Stimulated activated CD8-positive, alpha-beta memory T cell treated with anti-CD3 and anti-CD28 coated beads, Interleukin-4, amount 100 ng/mL, for 1 hour (primary cell): ENCODE measurements around the gene PSPN.
"Not testable (repeated sequence)": the region's sequence is repeated elsewhere in the genome, so short reads cannot be mapped to it uniquely, and the experiment has no call there.

Experiments used
- DNase-seq, 2 donors: peaks; one replicate each; pipeline ENCODE4 v3.0.0-alpha.2; 2020; ENCODE audit warnings: low read depth in 2 of 2, low spot score in 1 of 2

Gene PSPN

DNA sequence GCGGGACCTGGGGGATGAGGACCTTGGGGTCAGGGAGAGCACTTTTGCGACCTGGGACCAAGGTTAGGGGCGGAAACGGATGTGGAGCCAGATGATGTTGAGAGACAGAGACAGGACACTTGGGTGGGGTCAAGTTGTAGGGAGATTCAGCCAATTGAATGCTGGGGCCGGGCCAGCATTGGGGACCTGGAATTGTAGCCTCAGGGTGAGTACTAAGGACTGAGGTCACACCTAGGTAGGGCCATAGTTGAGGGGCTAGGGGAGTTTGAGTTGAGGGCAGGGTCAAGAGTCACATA is 2.0 kb downstream of the PSPN start:
- no peak for DNase-seq

DNA sequence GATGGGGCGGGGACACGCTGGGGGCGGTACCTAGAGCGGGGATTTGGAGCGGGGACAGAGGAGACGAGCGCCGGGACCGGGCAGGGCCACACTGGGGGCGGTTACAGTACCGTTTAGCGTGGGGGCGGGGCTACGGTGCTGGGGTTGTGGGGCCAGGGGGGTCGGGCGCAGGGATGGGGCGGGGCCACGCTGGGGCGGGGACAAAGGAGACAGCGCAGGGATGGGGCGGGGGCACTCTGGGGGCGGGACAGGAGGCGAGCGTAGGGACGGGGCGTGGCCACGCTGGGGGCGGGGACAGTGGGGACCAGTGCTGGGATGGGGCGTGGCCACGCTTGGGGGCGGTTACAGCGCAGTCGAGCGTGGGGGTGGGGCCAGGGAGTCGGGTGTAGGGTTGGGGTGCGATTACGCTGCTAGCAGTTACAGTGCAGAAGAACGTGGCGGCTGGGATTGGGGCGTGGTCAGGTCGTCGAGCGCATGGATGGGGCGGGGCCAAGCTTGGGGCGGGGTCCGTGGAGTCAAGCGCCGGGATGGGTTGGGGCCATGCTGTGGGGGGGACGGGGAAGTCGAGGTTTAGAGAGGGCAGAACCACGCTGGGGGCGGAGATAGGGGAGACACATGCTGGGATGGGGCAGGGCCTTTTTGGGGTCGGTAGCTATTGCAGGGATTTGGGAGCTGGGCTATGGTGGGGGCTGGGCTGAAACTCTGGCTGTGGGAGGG is 2.5 kb downstream of the PSPN start:
- DNase-seq = peak; percentile 95 to 96

DNA sequence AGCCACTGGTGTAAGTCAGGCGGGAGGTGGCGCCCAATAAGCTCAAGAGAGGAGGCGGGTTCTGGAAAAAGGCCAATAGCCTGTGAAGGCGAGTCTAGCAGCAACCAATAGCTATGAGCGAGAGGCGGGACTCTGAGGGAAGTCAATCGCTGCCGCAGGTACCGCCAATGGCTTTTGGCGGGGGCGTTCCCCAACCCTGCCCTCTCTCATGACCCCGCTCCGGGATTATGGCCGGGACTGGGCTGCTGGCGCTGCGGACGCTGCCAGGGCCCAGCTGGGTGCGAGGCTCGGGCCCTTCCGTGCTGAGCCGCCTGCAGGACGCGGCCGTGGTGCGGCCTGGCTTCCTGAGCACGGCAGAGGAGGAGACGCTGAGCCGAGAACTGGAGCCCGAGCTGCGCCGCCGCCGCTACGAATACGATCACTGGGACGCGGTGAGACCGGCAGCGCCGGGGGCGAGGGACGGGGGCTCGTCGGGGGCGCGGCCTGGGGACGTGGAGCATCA is 3.1 kb downstream of the PSPN start, which contains the start of gene ALKBH7:
Gene ALKBH7 (plus strand): TSS at position 201 of the 502 bp plus-strand sequence. CDS start 27 bp downstream, at position 228.
- DNase-seq = peak; percentile 86 to 92

DNA sequence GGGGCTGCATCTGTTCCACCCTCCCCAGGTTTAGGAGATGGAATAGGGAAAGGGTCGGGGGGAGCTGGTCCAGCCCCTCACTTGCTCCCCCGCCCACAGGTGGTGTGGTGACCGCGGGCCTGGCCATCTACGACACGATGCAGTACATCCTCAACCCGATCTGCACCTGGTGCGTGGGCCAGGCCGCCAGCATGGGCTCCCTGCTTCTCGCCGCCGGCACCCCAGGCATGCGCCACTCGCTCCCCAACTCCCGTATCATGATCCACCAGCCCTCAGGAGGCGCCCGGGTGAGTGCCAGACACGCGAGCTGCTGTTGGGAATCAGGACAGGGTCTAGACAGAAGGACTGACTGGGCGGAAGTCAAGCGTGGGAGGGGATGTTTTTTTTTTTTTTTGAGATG is 11.4 kb downstream of the PSPN start:
- DNase-seq = no peak

DNA sequence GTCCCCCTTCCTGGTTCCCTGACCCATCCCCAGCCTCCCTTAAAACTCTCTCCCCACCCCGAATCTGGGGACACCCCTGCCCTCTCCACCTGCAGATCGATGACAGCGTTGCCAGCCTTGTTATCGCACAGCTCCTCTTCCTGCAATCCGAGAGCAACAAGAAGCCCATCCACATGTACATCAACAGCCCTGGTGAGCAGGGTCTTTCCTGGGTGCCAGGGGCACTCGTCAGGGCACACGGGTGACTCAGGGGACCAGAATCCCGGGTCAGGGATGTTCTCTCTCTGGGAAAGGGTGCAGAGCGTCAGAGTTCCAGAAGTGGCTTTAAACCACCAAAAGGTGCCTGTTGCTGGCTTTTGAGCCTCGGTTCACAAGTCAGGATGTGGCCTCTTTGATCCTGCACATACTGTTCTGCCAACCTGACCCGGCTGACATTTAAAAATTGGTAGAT is 13.4 kb downstream of the PSPN start:
- DNase-seq = no peak

DNA sequence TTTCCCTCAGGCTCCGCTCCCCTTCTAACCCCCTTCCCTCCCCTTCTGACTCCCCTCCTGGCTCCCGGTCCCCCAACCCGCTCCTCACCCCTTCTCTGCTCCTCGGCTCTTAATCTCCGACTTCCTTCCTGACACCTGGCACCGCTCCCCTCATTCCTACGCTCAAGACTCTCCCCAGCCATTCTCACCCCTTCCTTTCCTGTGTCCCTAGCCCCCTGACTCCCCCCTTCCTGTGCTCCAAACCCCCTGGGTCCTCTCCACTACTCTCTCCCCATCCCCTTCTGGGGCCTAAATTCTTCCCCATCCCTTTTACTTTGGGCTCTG is 13.7 kb downstream of the PSPN start:
- DNase-seq = no peak

DNA sequence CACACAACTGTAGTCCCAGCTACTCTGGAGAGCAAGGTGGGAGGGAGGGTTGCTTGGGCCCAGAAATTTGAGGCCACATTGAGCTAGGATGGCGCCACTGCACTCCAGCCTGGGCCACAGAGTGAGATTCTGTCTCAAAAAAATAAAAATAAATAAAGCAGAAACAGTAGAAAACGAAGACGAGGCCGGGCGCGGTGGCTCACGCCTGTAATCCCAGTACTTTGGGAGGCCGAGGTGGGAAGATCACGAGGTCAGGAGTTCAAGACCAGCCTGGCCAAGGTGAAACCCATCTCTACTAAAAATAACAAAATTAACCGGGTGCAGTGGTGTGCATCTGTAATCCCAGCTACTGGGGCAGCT is 14.9 kb downstream of the PSPN start:
- not testable (repeated sequence) for DNase-seq

DNA sequence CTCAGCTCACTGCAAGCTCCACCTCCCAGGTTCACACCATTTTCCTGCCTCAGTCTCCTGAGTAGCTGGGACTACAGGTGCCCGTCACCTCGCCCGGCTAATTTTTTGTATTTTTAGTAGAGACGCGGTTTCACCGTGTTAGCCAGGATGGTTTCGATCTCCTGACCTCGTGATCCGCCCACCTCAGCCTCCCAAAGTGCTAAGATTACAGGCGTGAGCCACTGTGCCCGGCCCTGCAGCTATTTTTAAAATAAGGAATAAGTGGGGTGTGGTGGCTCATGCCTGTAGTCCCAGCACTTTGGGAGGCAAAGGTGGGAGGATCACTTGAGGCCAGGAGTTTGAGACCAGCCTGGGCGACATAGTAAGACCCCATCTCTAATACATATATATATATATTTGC is 15.3 kb downstream of the PSPN start:
- DNase-seq = not testable (repeated sequence)

DNA sequence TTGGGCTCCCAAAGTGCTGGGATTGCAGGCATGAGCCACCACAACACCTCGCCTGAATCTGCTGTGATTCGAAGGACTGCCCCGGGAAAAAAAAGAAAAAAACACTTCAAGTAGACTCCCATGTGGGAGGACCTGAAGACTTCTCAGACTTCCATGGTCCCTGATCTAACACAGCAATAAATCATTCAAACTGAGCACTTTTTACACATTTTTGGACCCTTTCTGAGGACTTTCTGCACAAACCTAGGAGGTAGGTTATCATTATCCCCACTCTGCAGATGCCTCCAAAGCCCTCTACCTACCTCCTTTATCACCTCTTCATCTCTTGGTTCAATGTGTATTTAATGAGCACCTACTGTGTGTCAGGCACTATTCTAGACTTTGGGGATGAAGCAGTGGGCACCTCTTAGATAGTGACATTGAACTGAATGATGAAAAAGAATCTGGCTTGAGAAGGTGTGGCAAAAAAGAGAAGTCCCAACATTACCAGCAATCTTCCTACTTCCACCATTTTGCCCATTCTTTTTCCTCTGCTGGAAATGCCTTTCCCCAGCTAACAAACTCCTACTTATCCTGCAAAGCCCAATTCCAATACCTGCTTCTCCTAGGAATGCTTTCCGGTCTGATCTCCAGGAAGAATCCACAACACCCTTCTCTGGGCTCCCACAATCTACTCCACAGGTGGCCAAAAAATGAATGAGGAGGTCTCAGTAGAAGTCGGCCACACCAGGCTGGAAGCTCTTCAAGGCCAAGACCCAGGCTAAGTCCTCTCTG is 16.0 kb downstream of the PSPN start:
- DNase-seq = no peak

DNA sequence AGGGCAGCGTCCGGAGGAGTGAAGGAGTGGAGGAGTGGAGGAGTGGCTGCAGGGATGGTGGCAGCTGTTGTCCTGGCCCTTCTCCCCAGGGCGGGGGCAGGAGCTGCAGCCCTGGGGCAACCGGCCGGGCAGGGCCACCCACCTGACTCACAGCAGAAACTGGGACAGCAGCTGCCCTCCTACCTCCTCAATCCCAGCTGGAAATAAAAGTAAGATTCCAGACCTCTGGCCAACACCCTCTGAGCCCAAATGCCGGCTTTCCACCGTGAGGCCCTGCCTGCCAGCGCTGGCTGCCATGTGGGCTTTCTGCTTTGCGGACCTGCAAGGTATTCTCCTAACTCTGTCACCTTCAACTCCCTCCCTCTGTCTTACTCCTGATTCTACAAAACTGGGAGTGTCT is 17.7 kb downstream of the PSPN start:
- DNase-seq = no peak

DNA sequence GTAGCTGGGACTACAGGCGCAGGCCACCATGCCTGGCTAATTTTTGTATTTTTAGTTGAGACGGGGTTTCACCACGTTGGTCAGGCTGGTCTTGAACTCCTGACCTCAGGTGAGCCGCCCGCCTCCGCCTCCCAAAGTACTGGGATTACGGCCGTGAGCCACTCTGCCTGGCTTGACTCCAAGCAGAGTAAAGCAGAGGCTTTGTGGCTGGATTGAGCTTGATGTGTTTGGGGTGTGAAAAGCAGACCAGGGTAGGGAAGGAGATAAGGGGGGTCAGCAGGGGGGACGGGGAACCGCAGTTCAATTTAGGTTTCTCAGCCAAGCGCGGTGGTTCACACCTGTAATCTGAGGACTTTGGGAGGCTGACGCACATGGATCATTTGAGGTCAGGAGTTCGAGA is 18.6 kb downstream of the PSPN start:
- DNase-seq = no peak

DNA sequence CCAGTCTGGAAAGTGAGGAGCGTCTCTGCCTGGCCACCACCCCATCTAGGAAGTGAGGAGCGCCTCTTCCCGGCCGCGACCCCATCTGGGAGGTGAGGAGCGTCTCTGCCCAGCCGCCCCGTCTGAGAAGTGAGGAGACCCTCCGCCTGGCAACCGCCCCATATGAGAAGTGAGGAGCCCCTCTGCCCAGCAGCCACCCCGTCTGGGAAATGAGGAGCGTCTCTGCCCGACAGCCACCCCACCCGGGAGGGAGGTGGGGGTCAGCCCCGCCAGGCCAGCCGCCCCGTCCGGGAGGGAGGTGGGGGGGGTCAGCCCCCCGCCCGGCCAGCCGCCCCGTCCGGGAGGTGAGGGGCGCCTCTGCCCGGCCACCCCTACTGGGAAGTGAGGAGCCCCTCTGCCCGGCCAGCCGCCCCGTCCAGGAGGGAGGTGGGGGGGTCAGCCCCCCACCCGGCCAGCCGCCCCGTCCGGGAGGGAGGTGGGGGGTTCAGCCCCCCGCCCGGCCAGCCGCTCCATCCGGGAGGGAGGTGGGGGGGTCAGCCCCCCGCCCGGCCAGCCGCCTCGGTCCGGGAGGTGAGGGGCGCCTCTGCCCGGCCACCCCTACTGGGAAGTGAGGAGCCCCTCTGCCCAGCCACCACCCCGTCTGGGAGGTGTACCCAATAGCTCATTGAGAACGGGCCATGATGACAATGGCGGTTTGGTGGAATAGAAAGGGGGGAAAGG is 20.3 kb downstream of the PSPN start:
- not testable (repeated sequence) for DNase-seq

DNA sequence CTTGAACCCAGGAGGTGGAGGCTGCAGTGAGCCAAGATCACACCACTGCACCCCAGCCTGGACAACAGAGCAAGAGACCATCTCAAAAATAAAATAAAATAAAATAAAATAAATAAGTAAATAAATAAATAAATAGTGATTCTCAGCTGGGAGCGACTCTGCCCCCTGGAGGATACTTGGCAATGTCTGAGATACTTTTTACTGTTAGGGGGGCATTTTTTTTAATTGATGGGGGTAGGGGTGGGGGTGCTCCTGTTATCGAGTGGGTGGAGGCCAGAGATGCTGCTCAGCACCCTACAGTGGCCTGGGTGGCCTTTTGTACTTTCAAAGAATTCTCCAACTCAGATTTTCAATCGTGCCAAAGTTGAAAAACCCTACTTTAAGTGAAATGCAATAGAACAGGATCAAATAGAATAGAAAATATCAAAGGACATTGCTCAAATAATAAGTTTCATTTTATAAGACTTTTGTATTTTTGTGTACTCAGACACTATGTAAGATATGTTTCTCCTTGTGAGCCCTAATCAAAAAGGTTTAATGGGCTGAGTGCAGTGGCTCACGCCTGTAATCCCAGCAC is 21.5 kb downstream of the PSPN start:
- no peak for DNase-seq

DNA sequence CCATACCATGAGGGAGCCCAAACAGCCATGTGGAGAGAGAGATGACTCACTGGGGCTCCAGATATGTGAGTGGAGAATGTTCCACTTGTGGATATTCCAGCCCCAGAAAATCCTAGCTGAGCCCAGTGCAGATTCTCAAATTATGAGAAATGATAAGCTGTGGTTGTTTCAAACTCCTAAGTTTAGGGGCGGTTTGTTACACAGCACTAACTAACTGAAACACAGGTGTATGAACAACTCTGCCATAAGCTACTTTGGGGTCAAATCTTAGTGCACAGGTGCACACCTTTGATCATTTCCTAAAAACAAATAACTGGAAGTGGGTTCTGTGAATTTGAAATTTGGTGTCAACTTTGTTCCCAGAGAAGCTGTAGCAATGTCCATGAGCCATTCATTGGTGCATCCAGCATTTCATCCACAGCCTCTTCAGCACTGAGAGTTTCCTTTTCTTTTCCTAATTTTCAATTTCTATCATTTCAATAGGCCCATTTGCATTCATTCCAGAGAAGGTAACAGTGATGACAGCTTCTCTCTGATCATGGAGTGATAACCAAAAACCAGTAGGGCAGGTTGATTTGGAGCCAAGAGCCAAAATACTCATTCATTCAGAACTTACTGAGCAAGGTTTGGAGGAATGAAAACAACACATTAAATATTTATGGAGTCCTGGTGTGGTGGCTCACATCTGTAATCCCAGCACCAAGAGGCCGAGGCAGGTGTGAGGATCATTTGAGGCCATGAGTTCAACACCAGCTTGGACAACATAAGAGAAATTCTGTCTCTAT is 23.2 kb downstream of the PSPN start:
- DNase-seq = no peak

DNA sequence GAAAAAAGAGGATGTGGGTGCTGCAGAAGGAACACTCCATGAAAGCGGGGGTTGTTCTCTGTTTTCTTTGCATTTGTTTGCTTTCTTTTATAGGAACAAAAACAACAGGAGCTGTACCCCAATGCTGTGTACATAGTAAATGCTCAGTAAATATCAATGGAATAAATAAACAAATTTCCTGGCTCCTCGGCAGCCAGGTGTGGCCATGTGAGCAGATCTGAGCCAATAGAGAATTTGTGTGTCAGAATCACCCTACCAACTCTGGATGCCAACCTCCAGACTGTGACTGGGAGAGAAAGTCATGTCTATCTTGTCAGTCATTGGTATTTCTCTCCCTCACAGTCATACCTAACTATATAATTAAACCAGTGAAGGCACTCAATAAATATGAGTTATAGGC is 25.0 kb downstream of the PSPN start:
- DNase-seq = no peak

DNA sequence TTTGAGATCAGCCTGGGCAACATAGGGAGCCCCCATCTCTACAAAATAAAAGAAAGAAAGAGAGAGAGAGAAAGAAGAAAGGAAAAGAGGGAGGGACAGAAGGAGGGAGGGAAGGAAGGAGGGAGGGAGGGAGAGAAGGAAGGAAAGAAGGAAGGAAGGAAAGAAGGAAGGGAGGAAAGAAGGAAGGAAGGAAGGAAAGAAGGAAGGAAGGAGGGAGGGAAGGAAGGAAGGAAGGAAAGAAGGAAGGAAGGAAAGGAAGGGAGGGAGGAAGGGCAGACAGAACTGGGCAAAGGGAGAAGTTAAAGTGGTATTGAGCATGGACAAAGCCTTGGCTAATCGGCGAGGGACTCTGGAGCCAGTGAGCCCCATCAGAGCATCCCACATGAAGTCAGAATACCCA is 26.5 kb downstream of the PSPN start:
- DNase-seq = not testable (repeated sequence)

DNA sequence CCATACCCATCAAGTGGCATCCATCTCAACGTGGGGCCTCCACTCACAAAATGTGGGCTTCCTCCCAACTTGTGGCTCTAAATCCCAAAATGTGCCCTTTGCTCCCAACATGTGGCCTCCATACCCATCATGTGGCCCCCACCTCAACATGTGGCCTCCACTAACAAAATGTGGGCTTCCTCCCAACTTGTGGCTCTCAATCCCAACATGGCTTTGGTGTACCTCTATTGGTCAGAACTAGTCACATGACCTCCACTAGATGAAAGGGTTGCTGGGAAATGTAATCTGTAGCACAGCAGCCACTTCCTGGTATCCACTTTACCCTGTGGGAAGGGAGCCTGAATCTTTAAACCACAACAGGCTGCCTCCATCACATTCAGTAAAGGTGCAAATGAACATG is 32.3 kb downstream of the PSPN start:
- no peak for DNase-seq

DNA sequence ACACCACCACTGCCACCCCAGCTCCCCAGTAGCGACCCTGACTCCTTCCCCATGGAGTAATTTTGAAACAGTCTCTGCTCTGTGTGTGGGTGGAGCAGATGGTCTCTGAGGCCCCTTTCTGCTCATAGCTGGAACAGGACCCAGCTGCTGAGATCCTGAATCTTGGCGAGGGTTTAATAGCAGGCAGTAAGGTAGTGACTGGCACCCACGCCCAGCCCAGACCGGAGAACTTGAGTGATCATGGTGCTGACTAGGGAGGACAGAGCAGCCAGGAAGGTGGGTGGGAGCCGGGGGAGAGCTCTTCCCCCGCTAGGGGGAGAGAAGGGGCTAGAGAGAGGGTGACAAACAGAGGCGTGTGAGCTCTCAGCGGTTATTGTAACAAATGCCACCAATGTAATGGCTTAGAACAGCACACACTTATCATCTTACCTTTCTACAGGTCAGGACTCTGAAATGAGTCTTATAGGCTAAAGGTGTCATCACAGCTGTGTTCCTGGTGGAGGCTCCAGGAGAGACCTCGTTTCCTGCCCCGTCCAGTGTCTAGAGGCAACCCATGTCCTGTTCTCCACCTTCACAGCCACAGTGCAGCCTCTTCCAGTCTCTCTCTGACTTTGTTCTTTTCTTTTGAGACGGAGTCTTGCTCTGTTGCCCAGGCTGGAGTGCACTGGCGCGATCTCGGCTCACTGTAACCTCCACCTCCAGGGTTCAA is 35.1 kb downstream of the PSPN start:
- DNase-seq = no peak

DNA sequence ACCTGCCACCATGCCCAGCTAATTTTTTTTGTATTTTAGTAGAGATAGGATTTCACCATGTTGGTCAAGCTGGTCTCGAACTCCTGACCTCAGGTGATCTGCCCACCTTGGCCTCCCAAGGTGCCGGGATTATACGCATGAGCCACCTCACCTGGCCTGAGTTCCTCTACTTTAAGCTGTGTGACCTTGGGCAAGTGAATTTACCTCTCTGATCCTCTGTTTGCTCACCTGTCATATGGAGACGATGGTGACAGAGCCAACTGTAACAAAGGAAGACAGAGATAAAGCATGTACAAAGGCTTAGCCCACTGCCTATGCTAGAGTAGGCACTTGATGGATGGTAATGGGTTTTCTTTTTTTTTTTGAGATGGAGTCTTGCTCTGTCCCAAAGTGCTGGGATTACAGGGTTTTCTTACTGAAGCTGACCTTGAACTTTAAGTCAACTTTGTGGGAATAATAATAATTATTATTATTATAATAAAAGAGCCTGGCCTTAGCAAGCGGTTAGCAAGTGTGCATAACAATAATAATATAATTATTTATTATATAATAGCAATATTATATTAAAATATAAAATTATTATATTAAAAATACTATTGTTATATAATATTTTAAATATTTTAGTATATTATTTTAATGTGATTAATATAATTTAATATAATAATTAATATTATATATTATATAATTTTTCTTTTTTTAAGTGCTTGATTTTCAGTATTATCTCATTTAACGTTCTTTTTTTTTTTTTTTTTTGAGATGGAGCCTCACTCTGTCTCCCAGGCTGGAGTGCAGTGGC is 41.0 kb downstream of the PSPN start:
- DNase-seq = no peak

DNA sequence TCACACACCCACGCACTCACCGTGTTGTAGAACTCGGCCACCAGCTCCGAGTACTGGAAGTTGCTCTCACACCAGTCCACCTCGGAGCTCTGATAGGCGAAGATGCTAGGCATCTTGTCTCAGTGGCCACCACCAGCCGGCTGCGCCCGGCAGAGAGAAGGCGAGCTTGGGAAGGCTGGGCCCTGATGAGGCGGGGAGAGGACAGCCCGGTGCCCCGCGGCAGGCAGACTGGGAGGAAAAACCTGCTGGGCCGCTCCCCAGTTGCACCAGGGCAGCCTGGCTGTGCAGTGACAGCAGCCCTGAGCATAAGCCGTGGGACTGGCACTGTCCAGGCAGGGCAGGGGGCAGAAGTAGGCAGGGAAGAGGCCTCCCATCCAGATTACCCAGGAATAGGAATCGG is 42.3 kb downstream of the PSPN start, which contains the start of gene ACER1:
Gene ACER1 (minus strand): TSS at position 174 of the 400 bp plus-strand sequence. CDS start 61 bp downstream, at position 113.
- no peak for DNase-seq
